HFFc6 (cell line): ENCODE results near the gene MLYCD. TPM values are rescaled to one million over a fixed set of nuclear protein-coding genes. Genes with fewer than 3 reads are reported as not detected.

Experiments used
- DNase-seq: peaks from one replicate; pipeline ENCODE4 v3.0.0-alpha.2; 2018
- H3K27ac Mint-ChIP-seq: 2 replicates; pipeline ENCODE4 v1.8.0; 2020; ENCODE audit warnings: mild to moderate bottlenecking, mixed read lengths
- H3K27me3 Mint-ChIP-seq: 2 replicates; pipeline ENCODE4 v1.8.0; 2021; ENCODE audit warnings: mild to moderate bottlenecking, moderate library complexity, mixed read lengths; ENCODE audit not compliant: insufficient read depth
- H3K36me3 Mint-ChIP-seq: 2 replicates; pipeline ENCODE4 v1.8.0; 2021; ENCODE audit warnings: low read depth, mixed read lengths
- H3K4me1 Mint-ChIP-seq: 2 replicates; pipeline ENCODE4 v1.8.0; 2020; ENCODE audit warnings: low read depth, mixed read lengths
- H3K4me3 Mint-ChIP-seq: 2 replicates; pipeline ENCODE4 v1.8.0; 2020; ENCODE audit warnings: mild to moderate bottlenecking, moderate library complexity, mixed read lengths
- H3K9me3 Mint-ChIP-seq: 2 replicates; pipeline ENCODE4 v1.8.0; 2020; ENCODE audit warnings: mild to moderate bottlenecking, mixed read lengths
- total RNA-seq, 6 experiments: library from RNA; stranded (reverse); fragmentation: NEBNext Ultra II Directional; extraction: Animal tissue kit (Norgen Biotek cat#: 25700); gene quantifications; 2 replicates in 1 of 6; 3 replicates in 5 of 6; pipeline ENCODE4 v1.2.3, GENCODE V29; 2021
- TF ChIP-seq, protein P1 (sequence below): fragments of 200-600 bp; sonication (generic); IDR thresholded peaks from 2 replicates; pipeline ENCODE4 v1.5.0; 2021; ENCODE audit warnings: antibody characterized with exemption, mild to moderate bottlenecking

The MLYCD gene
- total RNA-seq, 6 experiments from 2014 or later: 1.4 to 2.5 (median 1.9) TPM

DNA sequence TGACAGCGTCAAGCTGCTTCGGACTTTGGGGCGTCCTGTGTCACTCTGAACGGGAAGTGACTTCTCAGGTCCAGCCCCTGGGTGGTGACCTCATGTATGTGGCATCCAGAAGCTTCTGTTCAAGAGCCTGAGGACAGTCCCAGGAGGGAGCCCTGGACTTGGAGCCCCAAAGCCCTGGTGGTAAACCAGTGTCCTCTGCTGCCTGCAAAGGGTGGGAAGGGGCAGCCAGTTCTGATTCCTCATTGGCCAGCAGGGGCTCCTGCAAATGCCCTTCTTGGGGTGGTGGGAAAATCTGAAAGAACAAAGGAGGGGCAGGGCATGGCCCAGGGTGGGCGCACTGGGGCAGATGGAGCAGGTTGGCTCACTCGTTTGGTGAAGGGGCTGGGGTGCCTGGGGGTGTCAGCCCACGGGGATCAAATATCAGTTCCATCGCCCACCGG, 55.7 kb downstream of the MLYCD start:
- Mint-ChIP-seq H3K4me1 (peaks cover 14% of the 10 kb centered on the region), H3K27ac (peak overlapping the region; percentile 58), H3K27me3 (no peaks in the 10 kb centered on the region; the same call in 1 of the 2 replicates), H3K36me3 (no peaks in the 10 kb centered on the region), H3K4me3 (peak overlapping the region; percentile 87), H3K9me3 (peaks cover 7% of the 10 kb centered on the region)
- TF ChIP-seq, protein P1, sequence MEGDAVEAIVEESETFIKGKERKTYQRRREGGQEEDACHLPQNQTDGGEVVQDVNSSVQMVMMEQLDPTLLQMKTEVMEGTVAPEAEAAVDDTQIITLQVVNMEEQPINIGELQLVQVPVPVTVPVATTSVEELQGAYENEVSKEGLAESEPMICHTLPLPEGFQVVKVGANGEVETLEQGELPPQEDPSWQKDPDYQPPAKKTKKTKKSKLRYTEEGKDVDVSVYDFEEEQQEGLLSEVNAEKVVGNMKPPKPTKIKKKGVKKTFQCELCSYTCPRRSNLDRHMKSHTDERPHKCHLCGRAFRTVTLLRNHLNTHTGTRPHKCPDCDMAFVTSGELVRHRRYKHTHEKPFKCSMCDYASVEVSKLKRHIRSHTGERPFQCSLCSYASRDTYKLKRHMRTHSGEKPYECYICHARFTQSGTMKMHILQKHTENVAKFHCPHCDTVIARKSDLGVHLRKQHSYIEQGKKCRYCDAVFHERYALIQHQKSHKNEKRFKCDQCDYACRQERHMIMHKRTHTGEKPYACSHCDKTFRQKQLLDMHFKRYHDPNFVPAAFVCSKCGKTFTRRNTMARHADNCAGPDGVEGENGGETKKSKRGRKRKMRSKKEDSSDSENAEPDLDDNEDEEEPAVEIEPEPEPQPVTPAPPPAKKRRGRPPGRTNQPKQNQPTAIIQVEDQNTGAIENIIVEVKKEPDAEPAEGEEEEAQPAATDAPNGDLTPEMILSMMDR: no peak
- peak; percentile 48 for DNase-seq

- H3K4me1 Mint-ChIP-seq: peaks cover 14% of the 10 kb centered on the region
- H3K9me3 Mint-ChIP-seq: peaks cover 7% of the 10 kb centered on the region
- TF ChIP-seq, protein P1: no peak
- no peak overlapping the region for H3K27ac Mint-ChIP-seq
- H3K36me3 Mint-ChIP-seq: no peaks in the 10 kb centered on the region
- DNase-seq: no peak
- H3K4me3 Mint-ChIP-seq: no peak overlapping the region
- H3K27me3 Mint-ChIP-seq: peaks cover 2% of the 10 kb centered on the region; the same call in 1 of the 2 replicates
These were observed 56.6 kb downstream of the MLYCD start for GRCh38 chr16:83955218-83956130.

GRCh38 chr16:83956336-83957289, 57.7 kb downstream of the MLYCD start:
- DNase-seq: peak; percentile 65
- H3K27me3 Mint-ChIP-seq: peaks cover 2% of the 10 kb centered on the region; the same call in 1 of the 2 replicates
- TF ChIP-seq, protein P1: peak; percentile 93
- no peaks in the 10 kb centered on the region for H3K9me3 Mint-ChIP-seq
- peaks cover 14% of the 10 kb centered on the region for H3K4me1 Mint-ChIP-seq
- no peaks in the 10 kb centered on the region for H3K36me3 Mint-ChIP-seq
- no peak overlapping the region for H3K27ac Mint-ChIP-seq
- no peak overlapping the region for H3K4me3 Mint-ChIP-seq

- H3K4me1 Mint-ChIP-seq: peaks cover 14% of the 10 kb centered on the region
- H3K4me3 Mint-ChIP-seq: no peak overlapping the region
- no peaks in the 10 kb centered on the region for H3K9me3 Mint-ChIP-seq
- no peak overlapping the region for H3K27ac Mint-ChIP-seq
- H3K27me3 Mint-ChIP-seq: peaks cover 2% of the 10 kb centered on the region; the same call in 1 of the 2 replicates
- TF ChIP-seq, protein P1: no peak
- DNase-seq: no peak
- H3K36me3 Mint-ChIP-seq: no peaks in the 10 kb centered on the region
These were observed 58.5 kb downstream of the MLYCD start for GRCh38 chr16:83957296-83957855.
